GM12801 (cell line): ENCODE measurements around the gene SKIDA1.

Experiments
- TF ChIP-seq, protein P1 (sequence below): IDR thresholded peaks from one replicate; pipeline ENCODE4 v1.5.1; 2011; ENCODE audit warnings: control low read depth; ENCODE audit not compliant: insufficient read length; ENCODE audit errors: extremely low read depth

Gene SKIDA1

GRCh38 chr10:21524526-21525366 is 736 bp downstream of the SKIDA1 start:
- TF ChIP-seq, protein P1, sequence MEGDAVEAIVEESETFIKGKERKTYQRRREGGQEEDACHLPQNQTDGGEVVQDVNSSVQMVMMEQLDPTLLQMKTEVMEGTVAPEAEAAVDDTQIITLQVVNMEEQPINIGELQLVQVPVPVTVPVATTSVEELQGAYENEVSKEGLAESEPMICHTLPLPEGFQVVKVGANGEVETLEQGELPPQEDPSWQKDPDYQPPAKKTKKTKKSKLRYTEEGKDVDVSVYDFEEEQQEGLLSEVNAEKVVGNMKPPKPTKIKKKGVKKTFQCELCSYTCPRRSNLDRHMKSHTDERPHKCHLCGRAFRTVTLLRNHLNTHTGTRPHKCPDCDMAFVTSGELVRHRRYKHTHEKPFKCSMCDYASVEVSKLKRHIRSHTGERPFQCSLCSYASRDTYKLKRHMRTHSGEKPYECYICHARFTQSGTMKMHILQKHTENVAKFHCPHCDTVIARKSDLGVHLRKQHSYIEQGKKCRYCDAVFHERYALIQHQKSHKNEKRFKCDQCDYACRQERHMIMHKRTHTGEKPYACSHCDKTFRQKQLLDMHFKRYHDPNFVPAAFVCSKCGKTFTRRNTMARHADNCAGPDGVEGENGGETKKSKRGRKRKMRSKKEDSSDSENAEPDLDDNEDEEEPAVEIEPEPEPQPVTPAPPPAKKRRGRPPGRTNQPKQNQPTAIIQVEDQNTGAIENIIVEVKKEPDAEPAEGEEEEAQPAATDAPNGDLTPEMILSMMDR: no peak

- TF ChIP-seq, protein P1: no peak
Measured at GRCh38 chr10:21524131-21524525, 1.4 kb downstream of the SKIDA1 start.

DNA sequence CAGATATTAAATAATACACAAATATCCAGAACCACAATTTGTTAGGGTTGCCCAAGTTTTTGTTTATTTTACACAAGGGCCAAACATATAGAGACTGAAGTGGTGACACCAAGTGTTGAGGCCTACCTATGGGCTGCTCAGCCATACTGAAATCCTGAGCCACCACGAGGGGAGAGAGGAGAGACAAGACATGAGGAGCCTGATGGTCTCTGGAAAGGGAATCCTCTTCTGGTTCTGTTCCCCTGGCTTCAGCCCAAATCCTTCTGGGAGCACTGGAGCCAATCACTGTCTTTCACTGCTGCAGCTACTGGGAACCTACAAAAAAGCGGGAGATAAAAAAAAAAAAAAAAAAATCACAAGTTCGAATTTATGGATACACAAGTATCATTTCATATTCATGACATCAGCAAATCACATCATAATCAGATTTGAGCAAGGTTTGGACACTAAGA is 1.9 kb downstream of the SKIDA1 start:
- TF ChIP-seq, protein P1: no peak

DNA sequence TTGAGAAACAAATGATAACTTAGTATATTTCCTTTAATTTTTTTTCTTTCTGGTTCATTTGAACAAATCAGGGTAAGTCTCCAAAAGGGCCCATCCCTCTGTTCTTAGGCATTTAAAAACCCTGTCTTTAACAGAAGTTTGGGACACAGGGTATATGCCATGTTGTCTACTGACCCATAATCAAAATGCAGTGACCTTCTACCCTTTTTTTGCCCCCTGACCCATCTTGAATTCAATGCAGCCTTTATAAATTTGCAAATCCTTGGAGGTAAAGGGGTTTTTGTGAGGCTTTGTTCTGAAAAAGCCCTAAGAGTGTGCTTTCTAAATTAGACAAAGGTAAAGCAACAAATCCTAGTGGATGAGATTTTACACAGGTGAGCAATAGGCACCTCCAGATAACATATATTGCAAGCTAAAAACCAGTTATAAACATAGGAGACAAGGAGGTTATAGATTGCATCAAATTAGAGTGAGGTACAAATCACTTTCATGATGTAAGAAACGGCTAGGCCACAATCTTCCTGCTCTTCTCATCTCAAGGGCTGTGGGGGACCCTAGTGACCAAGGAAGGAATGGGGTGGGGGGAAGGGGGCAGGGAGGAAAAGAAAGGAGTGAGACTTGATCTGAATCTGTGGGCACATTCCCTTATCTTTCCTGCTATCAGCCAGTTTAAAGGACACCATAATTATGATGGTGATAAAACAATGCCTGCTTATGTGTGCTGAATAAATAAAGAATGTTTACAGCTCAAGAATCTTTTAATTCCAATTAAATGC is 2.7 kb downstream of the SKIDA1 start:
- TF ChIP-seq, protein P1: no peak

DNA sequence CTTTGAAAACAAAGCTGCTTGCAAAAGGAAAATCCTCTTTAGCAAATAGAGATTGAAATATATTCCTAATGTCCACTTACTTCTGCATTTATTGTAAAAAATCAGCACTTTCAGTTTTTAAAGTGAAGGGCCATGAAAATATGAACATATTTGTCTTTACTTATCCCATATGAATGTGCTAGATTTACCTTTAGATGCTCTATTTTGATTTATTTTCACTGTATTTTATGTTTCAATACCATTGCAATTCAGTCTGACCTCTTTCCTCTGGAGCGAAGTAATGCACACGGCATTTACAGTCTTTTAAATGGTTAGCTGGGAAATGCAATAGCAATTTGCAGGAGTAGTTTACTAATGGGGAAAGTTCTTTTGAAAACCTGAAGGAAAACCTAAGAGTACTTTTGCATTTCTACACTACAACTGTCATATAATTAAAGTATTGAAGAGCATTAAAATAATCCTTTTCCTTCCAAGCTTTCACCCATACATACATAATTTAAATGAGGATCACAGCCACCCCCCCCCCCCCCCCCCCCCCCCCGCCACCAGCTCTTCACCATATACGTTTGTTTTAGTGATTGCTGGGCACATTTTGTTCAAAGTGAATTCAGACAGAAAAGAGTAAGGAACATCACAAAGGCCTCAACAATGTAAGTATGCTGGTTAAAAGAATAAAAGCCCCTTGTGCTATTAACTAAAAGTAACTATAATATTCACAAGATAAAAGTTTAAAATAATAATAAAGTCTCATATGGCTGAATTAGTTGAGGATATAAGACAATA is 3.5 kb downstream of the SKIDA1 start:
- TF ChIP-seq, protein P1: no peak

DNA sequence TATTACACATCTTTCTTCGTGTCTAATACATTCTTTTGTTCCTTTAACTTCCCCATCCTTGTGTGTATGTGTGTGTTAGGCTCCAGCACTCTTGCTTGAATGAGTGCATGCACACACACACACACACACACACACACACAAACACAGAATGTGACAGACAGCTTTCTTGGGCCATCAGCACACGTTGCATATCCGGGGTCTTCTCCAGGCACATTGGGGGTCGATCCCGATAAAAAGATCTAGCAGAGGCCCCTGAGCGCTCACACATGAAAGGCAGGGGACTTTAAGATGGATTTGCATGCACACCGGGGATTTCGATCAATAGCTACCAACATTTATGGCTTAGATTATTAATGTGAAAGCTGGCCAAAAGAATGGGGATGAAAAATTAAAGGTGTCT is 4.5 kb downstream of the SKIDA1 start:
- TF ChIP-seq, protein P1: no peak

- TF ChIP-seq, protein P1: no peak
Measured at GRCh38 chr10:21520509-21520908, 5.0 kb downstream of the SKIDA1 start.
